ENCODE data around the gene CCM2.

DNA sequence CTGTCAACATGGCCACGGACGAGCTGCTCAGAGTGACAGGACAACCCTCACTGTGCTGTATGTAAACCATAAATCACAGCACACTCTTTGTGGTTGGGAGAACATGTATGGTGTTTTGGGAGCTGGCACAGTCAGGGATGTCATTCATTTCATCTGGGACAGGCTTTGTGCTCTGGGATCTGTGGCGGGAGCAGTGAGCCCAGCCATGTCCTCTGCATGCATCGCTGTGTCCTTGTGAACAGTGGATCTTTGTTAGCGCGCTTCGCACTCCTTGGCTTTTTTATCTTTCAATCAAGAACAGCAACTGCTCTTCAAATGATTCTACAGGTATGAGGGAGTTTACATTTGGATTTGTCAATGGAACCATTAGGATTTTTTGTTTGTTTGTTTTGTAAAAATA, 7.1 kb downstream of the CCM2 start:
- TF ChIP-seq YY1 (IDR thresholded peaks at IDR 0.05; ENCODE audit: insufficient read depth, insufficient read length) (no peak), SUZ12 (IDR thresholded peaks at IDR 0.05; ENCODE audit: extremely low read depth, insufficient read depth, insufficient read length) (no peak)

Data from NT2/D1 (cell line).